Parathyroid adenoma (tissue), 2 donors: Measurements from ENCODE around the gene VGLL2.

Experiments
- H2AFZ ChIP-seq: fragments of 300-600 bp; sonication (generic); one replicate; pipeline ENCODE4 v1.7.0; 2017; ENCODE audit warnings: antibody characterized with exemption, mild to moderate bottlenecking
- H3K27ac ChIP-seq: fragments of 300-600 bp; sonication (generic); one replicate; pipeline ENCODE4 v1.7.0; 2017
- H3K27me3 ChIP-seq: fragments of 300-600 bp; sonication (generic); one replicate; pipeline ENCODE4 v1.7.0; 2017; ENCODE audit warnings: low read length; ENCODE audit not compliant: control insufficient read depth, insufficient read depth
- H3K36me3 ChIP-seq: fragments of 300-600 bp; sonication (generic); one replicate; pipeline ENCODE4 v1.7.0; 2017; ENCODE audit warnings: low read length; ENCODE audit not compliant: control insufficient read depth, insufficient read depth
- H3K4me1 ChIP-seq: fragments of 300-600 bp; sonication (generic); one replicate; pipeline ENCODE4 v1.7.0; 2017; ENCODE audit warnings: control low read depth
- H3K4me2 ChIP-seq: fragments of 300-600 bp; sonication (generic); one replicate; pipeline ENCODE4 v1.7.0; 2017; ENCODE audit warnings: low read length
- H3K4me3 ChIP-seq: fragments of 300-600 bp; sonication (generic); one replicate; pipeline ENCODE4 v1.7.0; 2017; ENCODE audit warnings: low read depth, low read length
- H3K79me2 ChIP-seq: fragments of 300-600 bp; sonication (generic); one replicate; pipeline ENCODE4 v1.7.0; 2017; ENCODE audit warnings: control low read depth
- H3K9ac ChIP-seq: fragments of 300-600 bp; sonication (generic); one replicate; pipeline ENCODE4 v1.7.0; 2017; ENCODE audit warnings: mild to moderate bottlenecking
- H3K9me3 ChIP-seq: fragments of 300-600 bp; sonication (generic); one replicate; pipeline ENCODE4 v1.7.0; 2017; ENCODE audit warnings: low read length; ENCODE audit not compliant: control insufficient read depth
- CTCF ChIP-seq: fragments of 300-600 bp; sonication (generic); IDR thresholded peaks from one replicate; pipeline ENCODE4 v1.7.0; 2017; ENCODE audit warnings: antibody characterized with exemption, mild to moderate bottlenecking
- donor health status: primary hyperparathyroidism.

The VGLL2 gene

GRCh38 chr6:117307655-117308054 is 42.3 kb downstream of the VGLL2 start:
- H3K9me3 ChIP-seq: no peaks in the 10 kb centered on the region
- H2AFZ ChIP-seq: no peak overlapping the region
- H3K9ac ChIP-seq: no peak overlapping the region
- TF ChIP-seq CTCF: no peak
- H3K4me1 ChIP-seq: no peaks in the 10 kb centered on the region
- H3K27ac ChIP-seq: no peak overlapping the region
- no peak overlapping the region for H3K4me3 ChIP-seq
- H3K36me3 ChIP-seq: no peaks in the 10 kb centered on the region
- no peak overlapping the region for H3K4me2 ChIP-seq
- no peaks in the 10 kb centered on the region for H3K27me3 ChIP-seq
- no peaks in the 10 kb centered on the region for H3K79me2 ChIP-seq

- TF ChIP-seq CTCF: no peak
- H3K79me2 ChIP-seq: no peaks in the 10 kb centered on the region
- no peak overlapping the region for H3K27ac ChIP-seq
- no peak overlapping the region for H3K4me3 ChIP-seq
- no peaks in the 10 kb centered on the region for H3K4me1 ChIP-seq
- H3K9ac ChIP-seq: no peak overlapping the region
- H3K27me3 ChIP-seq: no peaks in the 10 kb centered on the region
- no peaks in the 10 kb centered on the region for H3K9me3 ChIP-seq
- no peak overlapping the region for H3K4me2 ChIP-seq
- H3K36me3 ChIP-seq: no peaks in the 10 kb centered on the region
- H2AFZ ChIP-seq: no peak overlapping the region
Observed at GRCh38 chr6:117309069-117309468, 43.7 kb downstream of the VGLL2 start.

DNA sequence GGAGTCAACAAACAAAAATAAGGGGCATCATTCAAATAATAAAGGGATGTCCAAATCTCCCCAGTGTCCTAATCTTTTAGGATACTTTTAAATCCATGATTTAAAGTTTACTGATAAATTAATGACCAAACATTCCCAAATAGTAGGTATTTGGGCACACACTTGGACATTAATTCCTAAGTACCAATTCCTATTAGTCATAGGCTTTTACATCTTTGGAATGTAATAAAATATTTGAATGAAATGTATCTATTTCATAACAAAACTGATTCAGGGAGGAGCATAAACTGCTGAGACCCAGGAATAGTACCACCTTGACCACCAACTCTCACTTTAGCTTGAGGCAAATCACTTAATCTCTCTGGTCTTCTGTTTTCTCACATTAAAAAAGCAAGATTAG is 44.3 kb downstream of the VGLL2 start:
- TF ChIP-seq CTCF: no peak
- no peak overlapping the region for H3K9ac ChIP-seq
- no peaks in the 10 kb centered on the region for H3K4me1 ChIP-seq
- no peak overlapping the region for H3K4me3 ChIP-seq
- H3K36me3 ChIP-seq: no peaks in the 10 kb centered on the region
- no peak overlapping the region for H3K27ac ChIP-seq
- no peak overlapping the region for H2AFZ ChIP-seq
- no peaks in the 10 kb centered on the region for H3K27me3 ChIP-seq
- H3K9me3 ChIP-seq: no peaks in the 10 kb centered on the region
- H3K4me2 ChIP-seq: no peak overlapping the region
- H3K79me2 ChIP-seq: no peaks in the 10 kb centered on the region

DNA sequence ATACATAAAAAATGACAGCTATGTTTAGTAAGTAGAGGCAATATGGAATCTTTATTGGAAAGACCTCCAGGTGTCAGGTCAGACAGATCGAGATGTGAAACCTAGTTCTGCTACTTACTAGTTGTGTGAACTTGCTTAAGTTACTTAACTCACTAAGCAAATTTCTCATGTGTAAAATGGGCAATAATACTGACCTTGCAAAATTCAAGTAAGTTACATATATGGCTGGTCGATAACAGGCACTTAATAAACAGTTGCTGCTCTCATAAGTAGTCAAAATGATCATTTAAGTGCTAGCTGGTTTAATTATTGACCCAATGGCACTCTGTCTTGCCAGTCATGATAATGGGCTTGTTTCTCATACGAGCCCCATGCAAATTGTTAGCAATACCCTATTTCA is 46.0 kb downstream of the VGLL2 start:
- H3K27ac ChIP-seq: no peak overlapping the region
- no peak for TF ChIP-seq CTCF
- no peaks in the 10 kb centered on the region for H3K36me3 ChIP-seq
- no peak overlapping the region for H2AFZ ChIP-seq
- no peak overlapping the region for H3K9ac ChIP-seq
- H3K9me3 ChIP-seq: no peaks in the 10 kb centered on the region
- H3K4me1 ChIP-seq: no peaks in the 10 kb centered on the region
- H3K4me3 ChIP-seq: no peak overlapping the region
- H3K27me3 ChIP-seq: no peaks in the 10 kb centered on the region
- no peaks in the 10 kb centered on the region for H3K79me2 ChIP-seq
- no peak overlapping the region for H3K4me2 ChIP-seq

- Histone ChIP-seq H3K4me2 (no peak overlapping the region), H3K79me2 (no peaks in the 10 kb centered on the region), H2AFZ (no peak overlapping the region), H3K4me1 (no peaks in the 10 kb centered on the region), H3K9ac (no peak overlapping the region), H3K27me3 (no peaks in the 10 kb centered on the region), H3K36me3 (no peaks in the 10 kb centered on the region), H3K9me3 (no peaks in the 10 kb centered on the region), H3K27ac (no peak overlapping the region), H3K4me3 (no peak overlapping the region)
- TF ChIP-seq CTCF: no peak
Observed at GRCh38 chr6:117311726-117312125, 46.4 kb downstream of the VGLL2 start.
